Measurements from ENCODE around the gene BLVRB. TPM values are rescaled to one million over a fixed set of nuclear protein-coding genes. Genes with fewer than 3 reads are reported as not detected.
A peak's percentile ranks its signal among the peaks of the same experiment; 100 is the strongest.

The BLVRB gene
- total and polyA plus RNA-seq, 9 of the 15 experiments (the other 6 are each of a cell fraction or from before 2014, with no cell fraction given): 81.1 to 749 (median 331) TPM

- no peak for TF ChIP-seq KLF6 (CRISPR knock-in tag; IDR thresholded peaks at IDR 0.05; ENCODE audit: borderline replicate concordance)
- no peak for TF ChIP-seq FOXJ3 (CRISPR knock-in tag; IDR thresholded peaks at IDR 0.05)
- TF ChIP-seq RNF219 (CRISPR knock-in tag; IDR thresholded peaks at IDR 0.05): no peak
- peak; percentile 24; the same call in 1 of the 2 replicates for TF ChIP-seq SMARCC2 (IDR thresholded peaks at IDR 0.05; ENCODE audit: low read depth)
- TF ChIP-seq ZNF280A (IDR thresholded peaks at IDR 0.05; ENCODE audit: low read depth, partially characterized antibody): no peak
- no peak for TF ChIP-seq TSC22D4 (tag; IDR thresholded peaks at IDR 0.05)
- TF ChIP-seq XRCC5 (IDR thresholded peaks at IDR 0.05; ENCODE audit: low read depth, low read length): no peak
- TF ChIP-seq DDX20 (tag; IDR thresholded peaks at IDR 0.05; ENCODE audit: low read depth): no peak
- no peak for TF ChIP-seq ZNF584 (CRISPR knock-in tag; IDR thresholded peaks at IDR 0.05; ENCODE audit: low read depth)
- TF ChIP-seq MEIS2 (IDR thresholded peaks at IDR 0.05; ENCODE audit: partially characterized antibody): no peak
- no peak for TF ChIP-seq ZNF282 (CRISPR knock-in tag; IDR thresholded peaks at IDR 0.05)
- peak; percentile 70; the same call in 1 of the 2 replicates for TF ChIP-seq THRB (CRISPR knock-in tag; conservative IDR thresholded peaks at IDR 0.05)
- TF ChIP-seq POLR2AphosphoS2 (IDR thresholded peaks at IDR 0.05; ENCODE audit: low read length): no peak
- TF ChIP-seq ZFX (CRISPR knock-in tag; IDR thresholded peaks at IDR 0.05): no peak
- TF ChIP-seq ZSCAN32 (CRISPR knock-in tag; IDR thresholded peaks at IDR 0.05): no peak
- 0 out of 2 replicates have a peak, but pooled peaks have one; percentile 16 for TF ChIP-seq CC2D1A (IDR thresholded peaks at IDR 0.05)
- no peak for TF ChIP-seq ESRRA (IDR thresholded peaks at IDR 0.05; ENCODE audit: borderline replicate concordance, low read depth)
- TF ChIP-seq ERF (CRISPR knock-in tag; IDR thresholded peaks at IDR 0.05): no peak
- TF ChIP-seq ELF4 (CRISPR knock-in tag; IDR thresholded peaks at IDR 0.05): peak; percentile 43; the same call in 1 of the 2 replicates
- TF ChIP-seq MCM5 (IDR thresholded peaks at IDR 0.05; ENCODE audit: low read depth): no peak
- no peak for TF ChIP-seq CREB3L1 (IDR thresholded peaks at IDR 0.05; ENCODE audit: borderline replicate concordance, low read depth)
- TF ChIP-seq CBX2 (IDR thresholded peaks at IDR 0.05; ENCODE audit: insufficient read depth, low read length, poor library complexity, severe bottlenecking): no peak
Observed at GRCh38 chr19:40424637-40425449, 40.7 kb downstream of the BLVRB start (continued).

Data from K562 (cell line).